ENCODE measurements around the gene MYLK. TPM values are rescaled to one million over a fixed set of nuclear protein-coding genes. Genes with fewer than 3 reads are reported as not detected.
A peak's percentile ranks its signal among the peaks of the same experiment; 100 is the strongest.
"Not testable (repeated sequence)": the region's sequence is repeated elsewhere in the genome, so short reads cannot be mapped to it uniquely, and the experiment has no call there.

MYLK gene
- total and polyA plus RNA-seq, 10 of the 15 experiments (the other 5 are each of a cell fraction or from before 2014, with no cell fraction given): 0.04 to 1.6 (median 0.42) TPM; not detected in 1

GRCh38 chr3:123722021-123722420 lies 162.1 kb downstream of the MYLK start (continued):
- no peak for TF ChIP-seq USF1 (IDR thresholded peaks at IDR 0.05; ENCODE audit: borderline replicate concordance, extremely low read length, insufficient read depth, low read depth, low read length)

- WGBS (ENCODE audit: insufficient coverage, insufficient replicate concordance, low lambda C conversion rate, missing lambda C conversion rate): 17% methylated on average over 8 of the region's 10 CpGs
- H2AFZ ChIP-seq (ENCODE audit: control insufficient read depth, low read depth, low read length); BruUV-seq (replicated peaks); H3K4me1 ChIP-seq (ENCODE audit: control insufficient read depth, insufficient read depth, low read length); in situ Hi-C loops (cut with MboI); H3K79me2 ChIP-seq (ENCODE audit: control insufficient read depth, insufficient read depth, low read length); POLR2A ChIA-PET; DNase-seq (ENCODE audit: low read depth, low spot score); H3K9me3 ChIP-seq (replicated peaks; ENCODE audit: control insufficient read depth, insufficient read depth, low read length); H3K36me3 ChIP-seq (ENCODE audit: control insufficient read depth in 2 of 2, insufficient read depth in 2 of 2, low read length in 1 of 2); H3K4me3 ChIP-seq; H3K27ac ChIP-seq (ENCODE audit: control insufficient read depth, insufficient read depth); ATAC-seq; H4K20me1 ChIP-seq (ENCODE audit: control insufficient read depth, insufficient read depth); H3K9ac ChIP-seq (ENCODE audit: control insufficient read depth, insufficient read depth, low read length); H3K27me3 ChIP-seq (replicated peaks in 1 of 2; ENCODE audit: control insufficient read depth in 2 of 2, insufficient read depth in 2 of 2, low read length in 1 of 2); H3K4me2 ChIP-seq (ENCODE audit: control insufficient read depth, insufficient read depth); SMC1A ChIA-PET (ENCODE audit: uncharacterized antibody, unreplicated experiment); intact Hi-C loops (cut with micrococcal nuclease; ENCODE audit: unreplicated experiment): not testable (repeated sequence)
- peak; percentile 54 for FAIRE-seq
- ChIA-PET RAD21 (ENCODE audit: unreplicated experiment) (interaction anchor here (0.9 kb wide), 1 partner anchor 72 kb away, joined by 3 read pairs; no protein-coding TSS in a partner anchor), CTCF (interaction anchor here (1.1 to 1.2 kb wide), 2 partner anchors 69 to 79 kb away, joined by 5 to 9 read pairs; no protein-coding TSS in a partner anchor)
Measured at GRCh38 chr3:123721095-123721689, 162.9 kb downstream of the MYLK start.

- H3K4me1 ChIP-seq (ENCODE audit: control insufficient read depth, insufficient read depth, low read length): no peaks in the 10 kb centered on the region
- H4K20me1 ChIP-seq (ENCODE audit: control insufficient read depth, insufficient read depth): no peaks in the 10 kb centered on the region
- ChIA-PET CTCF (interaction anchor here (1.1 to 1.2 kb wide), 2 partner anchors 68 to 78 kb away, joined by 5 to 9 read pairs; no protein-coding TSS in a partner anchor), RAD21 (ENCODE audit: unreplicated experiment) (interaction anchor here (0.9 kb wide), 1 partner anchor 71 kb away, joined by 3 read pairs; no protein-coding TSS in a partner anchor), POLR2A (no interaction called here), SMC1A (ENCODE audit: uncharacterized antibody, unreplicated experiment) (no interaction called here)
- H2AFZ ChIP-seq (ENCODE audit: control insufficient read depth, low read depth, low read length): no peak overlapping the region
- H3K4me3 ChIP-seq: no peak overlapping the region
- H3K4me2 ChIP-seq (ENCODE audit: control insufficient read depth, insufficient read depth): no peak overlapping the region
- no peak for ATAC-seq
- TF ChIP-seq ZZZ3 (IDR thresholded peaks at IDR 0.05; ENCODE audit: control insufficient read depth, insufficient read length, low read depth): no peak
- in situ Hi-C loops (cut with MboI) (no loop called here), intact Hi-C loops (cut with micrococcal nuclease; ENCODE audit: unreplicated experiment) (no loop called here)
- no peak overlapping the region for H3K27ac ChIP-seq (ENCODE audit: control insufficient read depth, insufficient read depth)
- H3K79me2 ChIP-seq (ENCODE audit: control insufficient read depth, insufficient read depth, low read length): no peaks in the 10 kb centered on the region
- no peak for FAIRE-seq
- no peak for DNase-seq (ENCODE audit: low read depth, low spot score)
- BruUV-seq (replicated peaks): no TSS peak
- H3K9me3 ChIP-seq (replicated peaks; ENCODE audit: control insufficient read depth, insufficient read depth, low read length): no peaks in the 10 kb centered on the region
- no peaks in the 10 kb centered on the region for H3K27me3 ChIP-seq (replicated peaks in 1 of 2; ENCODE audit: control insufficient read depth in 2 of 2, insufficient read depth in 2 of 2, low read length in 1 of 2)
- H3K9ac ChIP-seq (ENCODE audit: control insufficient read depth, insufficient read depth, low read length): no peak overlapping the region
- no peaks in the 10 kb centered on the region for H3K36me3 ChIP-seq (ENCODE audit: control insufficient read depth in 2 of 2, insufficient read depth in 2 of 2, low read length in 1 of 2)
- 34% methylated on average over 6 of the region's 6 CpGs for WGBS (ENCODE audit: insufficient coverage, insufficient replicate concordance, low lambda C conversion rate, missing lambda C conversion rate)
Measured at GRCh38 chr3:123720638-123721037, 163.5 kb downstream of the MYLK start.
